Activated CD4-positive, alpha-beta memory T cell treated with anti-CD3 and anti-CD28 coated beads, Interleukin-2, amount 10 ng/mL, durations not matched to agents 7 days and 5 days (primary cell): Measurements from ENCODE around the gene TBC1D8. TPM values are rescaled to one million over a fixed set of nuclear protein-coding genes. Genes with fewer than 3 reads are reported as not detected.

Experiments used
- CTCF ChIA-PET: fragments of 350-600 bp; sonication (Branson Sonifier 250); formaldehyde crosslinking; loops from one replicate; lab custom pipeline; 2021; ENCODE audit warnings: antibody characterized with exemption, inconsistent platforms; lab: Charles Lee
- POLR2A ChIA-PET: fragments of 350-600 bp; sonication (Branson Sonifier 250); formaldehyde crosslinking; loops from one replicate; lab custom pipeline; 2021; ENCODE audit warnings: antibody characterized with exemption; lab: Charles Lee
- DNase-seq: peaks from one replicate; pipeline ENCODE4 v3.0.0-alpha.2; 2020
- H3K27ac Mint-ChIP-seq: one replicate; pipeline ENCODE4 v1.8.0; 2021; ENCODE audit warnings: mild to moderate bottlenecking, mixed read lengths
- H3K27me3 Mint-ChIP-seq: one replicate; pipeline ENCODE4 v1.8.0; 2021; ENCODE audit warnings: mixed read lengths
- H3K36me3 Mint-ChIP-seq: one replicate; pipeline ENCODE4 v1.8.0; 2021; ENCODE audit warnings: low read depth, mixed read lengths
- H3K4me1 Mint-ChIP-seq: one replicate; pipeline ENCODE4 v1.8.0; 2021; ENCODE audit warnings: mixed read lengths
- H3K4me3 Mint-ChIP-seq: one replicate; pipeline ENCODE4 v1.8.0; 2021; ENCODE audit warnings: mild to moderate bottlenecking, mixed read lengths
- H3K9me3 Mint-ChIP-seq: one replicate; pipeline ENCODE4 v1.8.0; 2021; ENCODE audit warnings: mixed read lengths
- total RNA-seq, 2 experiments: library from RNA; stranded (reverse); gene quantifications; one replicate each; pipeline ENCODE4 v1.2.3, GENCODE V29; 2021

Gene TBC1D8
- under 1 TPM; 0.58 to 0.63 TPM for total RNA-seq

DNA sequence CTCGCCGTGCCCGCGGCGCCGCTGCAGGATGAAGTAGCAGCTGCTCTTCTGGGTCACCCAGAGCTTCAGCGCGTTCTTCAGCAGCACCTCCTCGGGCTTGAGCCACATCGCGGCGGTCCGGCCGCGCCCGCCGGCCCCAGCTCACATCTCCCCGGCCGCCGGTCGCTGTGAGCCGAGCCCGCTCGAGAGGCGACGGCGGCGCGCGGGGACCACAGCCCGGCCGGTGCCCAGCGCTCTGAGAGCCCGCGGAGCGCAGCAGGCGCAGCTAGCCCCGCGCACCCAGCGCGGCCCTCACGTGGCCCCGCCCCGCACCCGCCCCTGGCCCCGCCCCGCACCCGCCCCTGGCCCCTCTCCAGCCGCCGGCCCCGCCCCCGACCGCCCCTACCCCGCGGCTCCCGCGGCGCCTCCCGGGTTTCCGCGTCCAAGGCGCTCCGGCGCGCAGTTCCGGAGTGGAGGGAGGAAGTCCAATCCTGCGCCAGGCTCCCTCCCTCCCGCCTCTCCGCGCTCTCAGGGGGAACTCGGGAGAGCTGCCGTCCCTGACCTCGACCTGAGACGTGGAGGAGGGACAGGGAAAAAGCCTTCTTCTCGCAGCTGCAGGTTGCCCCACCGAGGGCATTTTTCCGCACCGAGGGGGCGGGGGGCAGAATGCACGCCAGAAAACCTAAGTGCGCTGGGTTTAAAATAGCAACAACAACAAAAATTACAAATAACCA is at the start of gene TBC1D8:
TSS of gene TBC1D8 (minus strand) at position 237 of the 713 bp plus-strand sequence. CDS start at position 108, 129 bp downstream.
- peaks cover 17% of the 10 kb centered on the region for H3K4me1 Mint-ChIP-seq
- peak; percentile 72 for DNase-seq
- H3K4me3 Mint-ChIP-seq = peak within 1 kb of the TSS; percentile 73
- H3K9me3 Mint-ChIP-seq = no peaks in the 10 kb centered on the region
- H3K27ac Mint-ChIP-seq = no peak within 1 kb of the TSS
- H3K36me3 Mint-ChIP-seq = no peaks in the 10 kb centered on the region
- ChIA-PET POLR2A (interaction anchor here (0.6 to 1.0 kb wide), 2 partner anchors 102 to 635 kb away, joined by 3 to 6 read pairs; partner anchors contain the start of gene CNOT11), CTCF (interaction anchor here (1.0 to 2.7 kb wide), 3 partner anchors 11 to 139 kb away, joined by 3 to 11 read pairs (median 5); no protein-coding TSS in a partner anchor)
- peaks cover 67% of the 10 kb centered on the region for H3K27me3 Mint-ChIP-seq

DNA sequence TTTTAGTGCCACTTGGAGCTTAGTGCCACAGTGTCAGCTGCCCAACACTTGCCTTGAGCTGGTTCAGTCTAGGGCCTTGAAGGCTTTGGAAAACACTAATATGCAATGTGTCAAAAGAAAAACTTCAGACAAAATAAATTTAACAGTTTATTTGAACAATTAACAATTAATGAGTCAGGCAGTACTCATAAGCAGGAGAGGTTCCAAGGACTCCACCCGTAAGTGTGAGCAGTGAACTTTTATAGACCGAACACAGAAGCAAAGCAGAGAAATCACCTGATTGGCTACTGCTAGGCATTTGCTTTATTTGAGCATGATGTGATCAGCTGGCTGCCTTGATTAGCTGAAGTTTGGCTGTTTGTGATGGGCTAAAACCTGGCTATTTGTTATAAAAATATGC is 49.5 kb upstream of the TBC1D8 start:
- ChIA-PET POLR2A (no interaction called here), CTCF (no interaction called here)
- Mint-ChIP-seq H3K4me3 (no peak overlapping the region), H3K36me3 (no peaks in the 10 kb centered on the region), H3K27me3 (peaks cover 5% of the 10 kb centered on the region), H3K4me1 (peaks cover 9% of the 10 kb centered on the region), H3K27ac (no peak overlapping the region), H3K9me3 (no peaks in the 10 kb centered on the region)
- no peak for DNase-seq

DNA sequence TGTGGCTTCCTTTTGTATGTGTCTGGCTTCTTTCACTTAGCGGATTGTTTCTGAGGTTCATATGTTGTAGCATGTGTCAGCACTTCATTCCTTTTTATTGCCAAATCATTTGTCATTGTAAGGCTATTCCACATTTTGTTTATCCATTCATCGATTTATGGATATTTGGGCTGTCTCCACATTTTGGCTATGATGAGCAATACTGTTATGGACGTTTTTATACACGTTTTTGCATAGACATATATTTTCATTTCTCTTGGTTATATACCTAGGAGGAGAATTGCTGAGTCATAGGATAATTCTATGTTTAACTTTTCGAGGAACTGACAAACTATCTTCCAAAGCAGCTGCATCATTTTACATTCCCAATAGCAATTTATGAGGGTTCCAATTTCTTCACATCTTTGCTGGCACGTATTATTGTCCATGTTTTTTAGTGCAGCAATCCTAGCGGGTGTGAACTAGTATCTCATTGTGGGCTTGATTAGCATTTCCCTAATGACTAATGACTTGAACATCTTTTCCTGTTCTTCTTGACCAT is 48.1 kb upstream of the TBC1D8 start:
- H3K27ac Mint-ChIP-seq = no peak overlapping the region
- no peaks in the 10 kb centered on the region for H3K36me3 Mint-ChIP-seq
- ChIA-PET POLR2A (no interaction called here), CTCF (interaction anchor here (0.6 kb wide), 1 partner anchor 17 kb away, joined by 3 read pairs; no protein-coding TSS in a partner anchor)
- no peak for DNase-seq
- no peak overlapping the region for H3K4me3 Mint-ChIP-seq
- no peaks in the 10 kb centered on the region for H3K9me3 Mint-ChIP-seq
- no peaks in the 10 kb centered on the region for H3K4me1 Mint-ChIP-seq
- peaks cover 6% of the 10 kb centered on the region for H3K27me3 Mint-ChIP-seq

DNA sequence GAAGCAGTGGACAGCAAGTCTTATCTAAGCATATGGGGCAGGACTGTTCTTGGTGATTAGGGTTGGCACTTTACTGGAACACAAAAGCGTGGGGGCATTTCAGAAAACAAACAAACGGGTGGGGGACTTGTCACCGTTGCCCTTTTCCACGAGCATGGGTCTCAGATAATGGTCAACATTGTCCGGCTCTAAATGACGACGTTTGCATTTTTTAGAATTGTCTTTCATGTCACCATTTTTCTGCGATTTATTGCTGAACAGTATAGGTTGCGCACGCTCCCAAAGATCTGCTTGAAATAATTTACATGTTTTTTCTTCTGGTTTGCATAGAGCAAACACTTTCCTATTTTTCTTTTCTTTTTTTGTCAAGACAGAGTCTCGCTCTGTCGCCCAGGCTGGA is 46.6 kb upstream of the TBC1D8 start:
- Mint-ChIP-seq H3K4me3 (no peak overlapping the region), H3K36me3 (no peaks in the 10 kb centered on the region), H3K4me1 (no peaks in the 10 kb centered on the region), H3K27me3 (peaks cover 8% of the 10 kb centered on the region), H3K27ac (no peak overlapping the region), H3K9me3 (no peaks in the 10 kb centered on the region)
- DNase-seq = no peak
- CTCF ChIA-PET = interaction anchor here (0.9 to 1.0 kb wide), 3 partner anchors 8 to 145 kb away, joined by 3 to 4 read pairs (median 3); no protein-coding TSS in a partner anchor
- POLR2A ChIA-PET = no interaction called here

DNA sequence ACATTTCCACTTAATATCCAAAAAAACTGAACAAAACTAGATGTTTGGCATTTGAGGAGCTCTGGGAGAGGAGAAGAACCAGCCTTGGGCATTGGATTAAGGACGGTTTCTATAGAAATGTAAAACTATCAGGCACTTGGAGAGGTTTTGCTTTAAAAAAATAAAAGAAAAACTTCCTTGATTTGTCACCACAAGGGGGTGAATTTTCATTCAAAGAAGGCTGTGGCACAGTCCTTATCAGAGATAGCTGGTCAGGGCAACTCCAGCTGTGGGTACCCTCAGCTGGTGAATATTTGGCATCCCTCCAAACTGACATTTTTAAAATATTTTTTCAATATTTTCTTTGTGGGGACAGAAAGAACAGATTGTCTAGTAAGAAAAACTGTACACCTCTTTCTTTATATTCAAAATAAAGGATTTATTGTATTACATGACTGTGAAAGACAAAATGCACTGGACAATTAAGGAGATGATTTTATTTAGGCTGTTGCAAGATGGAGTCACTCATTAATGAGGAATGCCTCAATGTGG is 46.1 kb upstream of the TBC1D8 start:
- H3K9me3 Mint-ChIP-seq = no peaks in the 10 kb centered on the region
- POLR2A ChIA-PET = no interaction called here
- no peaks in the 10 kb centered on the region for H3K36me3 Mint-ChIP-seq
- DNase-seq = no peak
- peaks cover 8% of the 10 kb centered on the region for H3K27me3 Mint-ChIP-seq
- CTCF ChIA-PET = interaction anchor here (0.9 to 1.0 kb wide), 2 partner anchors 8 to 9 kb away, joined by 3 read pairs; no protein-coding TSS in a partner anchor
- no peak overlapping the region for H3K4me3 Mint-ChIP-seq
- no peaks in the 10 kb centered on the region for H3K4me1 Mint-ChIP-seq
- H3K27ac Mint-ChIP-seq = no peak overlapping the region

DNA sequence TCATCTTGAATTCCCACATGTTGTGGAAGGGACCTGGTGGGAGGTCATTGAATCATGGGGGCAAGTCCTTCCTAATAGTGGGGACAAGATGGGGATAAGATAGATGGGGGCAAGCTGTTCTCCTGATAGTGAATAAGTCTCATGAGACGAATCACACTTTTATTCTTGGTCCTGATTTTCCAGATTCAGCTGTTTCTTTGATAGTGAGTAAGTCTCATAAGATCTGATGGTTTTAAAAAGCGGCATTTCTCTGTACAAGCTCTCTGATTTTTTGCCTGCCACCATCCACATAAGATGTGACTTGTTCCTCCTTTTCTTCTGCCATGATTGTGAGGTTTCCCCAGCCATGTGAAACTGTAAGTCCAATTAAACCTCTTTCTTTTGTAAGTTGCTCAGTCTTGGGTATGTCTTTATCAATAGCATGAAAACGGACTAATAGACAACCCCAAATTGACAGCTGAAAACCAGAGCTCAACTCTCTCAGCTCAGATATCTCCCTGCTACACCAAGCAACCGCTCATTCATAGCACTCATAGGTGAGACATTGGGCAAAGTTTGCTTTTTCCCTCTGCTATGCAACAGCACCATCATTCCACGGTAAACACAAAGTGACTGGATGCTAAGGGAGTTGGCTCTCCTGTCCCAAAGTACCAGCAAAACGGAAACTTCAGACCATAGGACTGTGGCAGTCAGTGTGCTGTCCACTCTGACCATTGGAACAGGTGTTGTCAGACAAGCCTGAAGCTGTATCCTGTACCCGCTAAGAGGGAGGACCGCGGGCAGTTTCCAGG is 44.9 kb upstream of the TBC1D8 start:
- POLR2A ChIA-PET = no interaction called here

DNA sequence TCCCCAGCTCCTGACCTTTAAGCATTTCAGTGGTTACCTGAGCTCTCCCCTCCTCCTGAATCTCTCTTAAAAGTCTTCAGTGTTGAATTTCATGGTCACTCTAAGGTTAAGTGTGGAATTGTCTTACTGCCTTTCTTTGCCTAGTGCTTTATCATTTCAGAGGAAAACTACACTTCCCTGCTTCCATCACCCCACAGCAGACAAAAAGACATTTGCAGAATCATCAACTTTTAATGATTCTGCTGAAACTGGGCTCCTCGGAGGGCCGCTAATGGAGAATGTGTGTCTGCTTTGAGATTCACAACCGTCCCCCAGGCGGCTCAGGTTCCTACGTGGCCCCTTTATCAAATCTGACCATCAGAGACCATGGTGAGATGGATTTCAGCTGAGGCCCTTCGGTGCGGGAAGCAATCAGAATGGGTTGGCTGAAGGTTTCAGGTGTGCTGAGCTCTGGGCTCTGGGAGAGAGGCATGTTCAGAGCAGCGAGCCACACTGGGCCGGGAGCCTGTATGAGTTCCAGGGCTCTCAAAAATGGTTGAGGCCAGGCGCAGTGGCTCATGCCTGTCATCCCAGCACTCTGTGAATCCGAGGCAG is 41.9 kb upstream of the TBC1D8 start:
- Mint-ChIP-seq H3K4me3 (no peak overlapping the region), H3K27me3 (peaks cover 8% of the 10 kb centered on the region), H3K36me3 (no peaks in the 10 kb centered on the region), H3K4me1 (no peaks in the 10 kb centered on the region), H3K27ac (no peak overlapping the region), H3K9me3 (peaks cover 7% of the 10 kb centered on the region)
- DNase-seq = no peak
- ChIA-PET CTCF (no interaction called here), POLR2A (no interaction called here)

More for the DNA sequence above, 44.9 kb upstream of the TBC1D8 start:
- no peak for DNase-seq
- H3K27me3 Mint-ChIP-seq = peaks cover 8% of the 10 kb centered on the region
- CTCF ChIA-PET = interaction anchor here (1.8 kb wide), 1 partner anchor 9 kb away, joined by 5 read pairs; no protein-coding TSS in a partner anchor
- H3K4me1 Mint-ChIP-seq = no peaks in the 10 kb centered on the region
- H3K27ac Mint-ChIP-seq = no peak overlapping the region
- no peaks in the 10 kb centered on the region for H3K9me3 Mint-ChIP-seq
- no peak overlapping the region for H3K4me3 Mint-ChIP-seq
- H3K36me3 Mint-ChIP-seq = no peaks in the 10 kb centered on the region

DNA sequence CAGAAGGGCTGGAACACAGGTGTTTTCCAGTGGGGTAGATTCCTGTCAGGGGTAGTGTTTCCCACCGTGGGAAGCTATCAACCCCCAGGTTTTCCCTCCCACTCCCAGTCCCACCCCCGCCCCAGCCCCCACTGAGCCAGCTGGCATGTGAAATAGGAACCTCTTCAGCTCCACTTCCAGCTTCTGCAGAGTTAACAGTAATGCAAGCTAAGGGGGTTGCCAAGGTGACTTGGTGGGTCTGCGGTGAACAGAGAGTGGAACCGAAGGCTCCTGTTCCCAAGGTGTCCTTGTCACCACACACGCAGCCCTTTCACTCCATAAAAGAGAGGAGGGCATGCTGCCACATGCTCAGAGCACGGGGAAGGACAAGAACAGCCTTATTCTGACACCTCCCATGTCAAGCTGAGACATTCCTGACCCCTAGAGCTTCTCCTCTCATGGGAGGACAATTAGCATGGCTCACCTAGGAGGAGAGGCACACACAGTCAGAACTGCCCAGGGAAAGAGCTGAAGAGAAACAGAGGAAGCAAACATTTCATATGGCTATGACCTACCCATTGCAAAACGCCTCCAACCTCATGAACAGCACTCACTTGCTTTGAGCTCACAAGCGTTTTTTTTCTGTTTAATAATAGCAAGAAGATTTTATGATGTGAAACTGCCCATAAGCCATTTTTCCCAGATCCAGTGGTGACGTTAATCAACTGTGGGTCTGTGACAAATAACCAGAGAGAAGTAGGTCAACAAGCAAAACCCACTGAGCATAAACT is 39.8 kb upstream of the TBC1D8 start:
- CTCF ChIA-PET = no interaction called here
- Mint-ChIP-seq H3K36me3 (no peaks in the 10 kb centered on the region), H3K4me3 (no peak overlapping the region)

DNA sequence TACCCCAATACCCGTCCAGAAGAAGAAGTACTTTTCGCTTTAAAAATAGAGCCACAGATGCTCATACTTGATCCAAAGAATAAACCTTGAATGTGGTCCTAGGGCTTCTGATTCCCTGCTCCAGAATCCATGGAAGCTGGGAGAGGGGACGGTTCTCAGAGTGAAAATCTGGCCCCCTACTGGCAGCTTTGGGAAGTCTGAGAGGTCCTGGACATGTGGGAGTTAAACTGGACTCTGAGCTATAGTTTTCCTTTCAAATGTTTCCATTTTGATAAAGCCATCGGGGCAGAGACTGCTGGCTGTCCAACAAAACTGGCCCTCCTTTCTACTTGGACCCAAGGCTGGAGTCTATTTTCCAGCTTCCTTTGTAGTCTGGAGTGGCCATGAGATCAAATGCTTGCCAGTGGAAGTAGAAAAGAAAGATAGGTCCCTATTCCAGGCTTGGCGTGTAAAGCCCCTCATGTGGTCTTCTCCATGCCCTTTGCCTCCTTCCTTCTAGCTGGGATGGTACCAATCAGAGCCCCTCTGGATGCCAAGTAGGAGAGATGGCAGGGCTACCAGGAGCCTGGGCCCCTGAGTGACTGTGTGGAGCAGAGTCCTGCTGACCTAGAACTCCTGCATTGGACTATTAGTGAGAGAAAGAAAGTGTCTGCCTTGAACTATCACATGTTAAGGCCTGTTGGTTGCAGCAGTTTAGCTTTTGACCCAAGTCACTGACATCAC is 37.7 kb upstream of the TBC1D8 start:
- ChIA-PET POLR2A (interaction anchor here (1.1 kb wide), 1 partner anchor 17 kb away, joined by 3 read pairs; no protein-coding TSS in a partner anchor), CTCF (interaction anchor here (0.7 to 1.7 kb wide), 6 partner anchors 8 to 176 kb away, joined by 3 to 17 read pairs (median 3); no protein-coding TSS in a partner anchor)
- no peak for DNase-seq
- no peaks in the 10 kb centered on the region for H3K4me1 Mint-ChIP-seq
- H3K36me3 Mint-ChIP-seq = no peaks in the 10 kb centered on the region
- H3K9me3 Mint-ChIP-seq = peaks cover 15% of the 10 kb centered on the region
- H3K27ac Mint-ChIP-seq = no peak overlapping the region
- H3K4me3 Mint-ChIP-seq = no peak overlapping the region
- peaks cover 2% of the 10 kb centered on the region for H3K27me3 Mint-ChIP-seq

More for the DNA sequence above, 39.8 kb upstream of the TBC1D8 start:
- Mint-ChIP-seq H3K27ac (no peak overlapping the region), H3K4me1 (no peaks in the 10 kb centered on the region), H3K27me3 (peaks cover 4% of the 10 kb centered on the region), H3K9me3 (peaks cover 15% of the 10 kb centered on the region)
- DNase-seq = no peak
- POLR2A ChIA-PET = no interaction called here

DNA sequence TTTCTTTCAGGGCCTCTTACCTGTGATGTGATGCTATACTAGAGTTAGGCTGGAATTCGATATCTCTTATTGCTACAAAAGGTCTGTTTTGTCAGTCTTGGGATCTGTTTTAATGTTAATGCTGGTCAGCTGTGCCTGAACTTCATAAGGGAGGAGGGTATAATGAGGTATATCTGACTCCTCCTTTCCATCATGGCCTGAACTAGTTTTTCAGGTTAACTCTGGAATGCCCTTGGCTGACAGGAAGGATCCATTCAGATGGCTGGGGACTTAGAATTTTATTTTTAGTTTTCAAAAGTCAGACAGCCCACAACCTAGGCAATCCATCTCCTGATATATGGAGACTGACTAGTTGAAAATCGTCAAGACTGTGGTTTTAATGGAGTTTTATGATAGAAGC is 35.9 kb upstream of the TBC1D8 start:
- no peak for DNase-seq
- POLR2A ChIA-PET = no interaction called here
- no peaks in the 10 kb centered on the region for H3K4me1 Mint-ChIP-seq
- H3K9me3 Mint-ChIP-seq = peaks cover 15% of the 10 kb centered on the region
- H3K36me3 Mint-ChIP-seq = no peaks in the 10 kb centered on the region
- no peaks in the 10 kb centered on the region for H3K27me3 Mint-ChIP-seq
- CTCF ChIA-PET = no interaction called here
- no peak overlapping the region for H3K4me3 Mint-ChIP-seq
- H3K27ac Mint-ChIP-seq = no peak overlapping the region

DNA sequence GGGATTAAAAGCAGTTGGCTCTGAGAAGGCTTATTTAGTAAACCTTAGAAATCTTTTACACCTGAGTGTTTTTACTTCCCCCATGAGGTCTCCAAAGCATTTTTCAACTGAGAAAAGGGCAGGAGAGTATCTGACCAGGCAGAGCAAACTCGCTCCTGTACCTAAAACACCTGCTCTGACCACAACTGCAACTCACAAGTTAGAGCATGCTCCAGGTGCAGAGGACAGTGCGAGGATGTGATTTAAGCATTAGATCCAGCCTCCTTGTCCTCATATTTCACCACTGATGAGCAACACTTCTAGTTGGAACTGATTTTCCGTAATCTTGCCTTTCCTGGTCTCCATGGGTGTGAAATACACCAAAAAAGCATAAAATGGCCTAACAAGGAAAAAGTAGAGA is 34.5 kb upstream of the TBC1D8 start:
- POLR2A ChIA-PET = no interaction called here
- no peaks in the 10 kb centered on the region for H3K27me3 Mint-ChIP-seq
- H3K36me3 Mint-ChIP-seq = no peaks in the 10 kb centered on the region
- no peak overlapping the region for H3K27ac Mint-ChIP-seq
- DNase-seq = no peak
- H3K9me3 Mint-ChIP-seq = peaks cover 15% of the 10 kb centered on the region
- CTCF ChIA-PET = no interaction called here
- no peak overlapping the region for H3K4me3 Mint-ChIP-seq
- H3K4me1 Mint-ChIP-seq = no peaks in the 10 kb centered on the region
